Smooth muscle cell of trachea (primary cell): ENCODE results near the gene DNAAF6. TPM values are rescaled to one million over a fixed set of nuclear protein-coding genes. Genes with fewer than 3 reads are reported as not detected.

Experiments used
- total RNA-seq: library from RNA; depleted of rRNA; stranded (reverse); fragments of >200 nt; gene quantifications from 2 replicates; pipeline ENCODE4 v1.2.1, GENCODE V29; 2014

DNAAF6 gene
- total RNA-seq = not detected in 2 replicates

DNA sequence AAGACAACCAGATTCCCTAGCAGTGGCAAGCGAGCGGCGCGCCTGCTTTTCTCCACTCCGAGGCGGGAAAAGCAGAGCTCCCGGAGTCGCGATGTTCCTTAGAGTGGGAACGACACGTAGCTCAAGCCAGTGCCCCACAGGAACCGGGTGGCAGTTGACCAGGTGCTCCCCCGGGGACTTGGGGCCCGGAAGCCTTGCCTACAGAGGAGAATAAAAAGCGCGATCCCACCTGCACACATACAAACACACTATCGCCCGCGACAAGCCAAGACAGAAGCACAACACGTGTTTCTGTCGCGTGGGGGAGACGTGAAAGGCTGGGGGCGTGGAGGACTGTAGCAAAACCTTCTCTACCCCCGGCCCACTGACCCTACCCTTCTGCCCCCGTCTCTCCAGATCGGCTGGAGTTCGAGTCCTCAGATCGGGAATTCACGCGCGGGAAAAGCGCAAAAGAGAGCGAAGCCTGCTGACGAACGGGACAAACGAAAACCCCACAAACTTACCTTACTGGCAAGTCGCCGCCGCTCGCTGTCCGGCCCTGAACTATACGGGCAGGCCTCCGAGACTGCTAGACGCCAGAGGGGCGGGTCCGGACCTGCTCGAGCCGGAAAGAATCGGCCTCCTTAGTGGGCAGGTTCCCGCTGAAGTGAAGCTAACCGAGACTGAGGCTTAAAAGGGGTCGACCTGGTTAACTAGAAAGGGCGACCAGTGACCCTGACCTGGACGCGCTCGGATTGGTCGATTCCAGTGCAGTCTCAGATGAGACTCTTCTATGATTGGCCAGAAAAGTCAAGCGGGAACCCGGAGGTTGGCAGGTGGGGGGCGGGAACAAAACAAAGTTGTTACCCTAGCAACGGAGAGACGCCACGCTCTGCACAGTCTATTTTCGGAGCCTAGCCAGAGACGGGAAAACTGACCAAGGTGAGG, at the start of gene DNAAF6, which contains the start of gene NUP62CL:
Gene DNAAF6 (plus strand): TSS at position 842 of the 927 bp plus-strand sequence. CDS start 6,265 bp downstream, outside the sequence.
Gene NUP62CL (minus strand): TSS at position 664 of the 927 bp plus-strand sequence. CDS start 31,287 bp downstream, outside the sequence.

Other genes with a start within 250 kb of the DNAAF6 start
- 33.9 and 40.9 TPM in 2 replicates for gene MORC4, start 206.4 kb upstream of the DNAAF6 start, total RNA-seq
- 13.2 and 16.0 TPM in 2 replicates for gene RBM41, start 87.8 kb upstream of the DNAAF6 start, total RNA-seq
- 0.17 and 0.29 TPM in 2 replicates for gene NUP62CL, start 178 bp upstream of the DNAAF6 start, total RNA-seq
- under 0.01 and 0.15 TPM in 2 replicates for gene FRMPD3, start 243.0 kb downstream of the DNAAF6 start, total RNA-seq